Stimulated activated CD4-positive, alpha-beta T cell treated with anti-CD3 and anti-CD28 coated beads, TNF-alpha, amount 100 ng/mL, for 4 hours (primary cell): ENCODE measurements around the gene NOMO2.
"Not testable (repeated sequence)": the region's sequence is repeated elsewhere in the genome, so short reads cannot be mapped to it uniquely, and the experiment has no call there.

ENCODE experiments used
- DNase-seq, 3 experiments: peaks; one replicate each; pipeline ENCODE4 v3.0.0-alpha.2; 2020; ENCODE audit warnings: low read depth in 3 of 3

The NOMO2 gene

GRCh38 chr16:18561727-18562314 lies at the start of gene NOMO2:
TSS of gene NOMO2 (minus strand) at chr16:18562097. CDS start at chr16:18562040, 57 bp downstream.
- peak; percentile 62 to 89 (median 85) for DNase-seq

GRCh38 chr16:18610147-18610803 lies 48.4 kb upstream of the NOMO2 start:
- not testable (repeated sequence) for DNase-seq

- not testable (repeated sequence) for DNase-seq
Observed at GRCh38 chr16:18608271-18608670, 46.4 kb upstream of the NOMO2 start.

- not testable (repeated sequence) for DNase-seq
Observed at GRCh38 chr16:18603572-18604246, 41.8 kb upstream of the NOMO2 start.

GRCh38 chr16:18598582-18598981 lies 36.7 kb upstream of the NOMO2 start:
- DNase-seq = not testable (repeated sequence)

- DNase-seq = not testable (repeated sequence)
Observed at GRCh38 chr16:18597734-18598133, 35.8 kb upstream of the NOMO2 start.

GRCh38 chr16:18597319-18597718 lies 35.4 kb upstream of the NOMO2 start:
- DNase-seq = not testable (repeated sequence)

- not testable (repeated sequence) for DNase-seq
Observed at GRCh38 chr16:18595796-18596195, 33.9 kb upstream of the NOMO2 start.

GRCh38 chr16:18594880-18595279 lies 33.0 kb upstream of the NOMO2 start:
- DNase-seq = not testable (repeated sequence)

GRCh38 chr16:18593904-18594303 lies 32.0 kb upstream of the NOMO2 start:
- not testable (repeated sequence) for DNase-seq

GRCh38 chr16:18592982-18593381 lies 31.1 kb upstream of the NOMO2 start:
- not testable (repeated sequence) for DNase-seq

GRCh38 chr16:18591908-18592307 lies 30.0 kb upstream of the NOMO2 start:
- not testable (repeated sequence) for DNase-seq

- DNase-seq = not testable (repeated sequence)
Observed at GRCh38 chr16:18591441-18591840, 29.5 kb upstream of the NOMO2 start.

- not testable (repeated sequence) for DNase-seq
Observed at GRCh38 chr16:18589806-18590205, 27.9 kb upstream of the NOMO2 start.

- not testable (repeated sequence) for DNase-seq
Observed at GRCh38 chr16:18586560-18587540, 25.0 kb upstream of the NOMO2 start.

GRCh38 chr16:18585789-18586188 lies 23.9 kb upstream of the NOMO2 start:
- not testable (repeated sequence) for DNase-seq

- no peak for DNase-seq
Observed at GRCh38 chr16:18582902-18583301, 21.0 kb upstream of the NOMO2 start.

- not testable (repeated sequence) for DNase-seq
Observed at GRCh38 chr16:18580396-18580795, 18.5 kb upstream of the NOMO2 start.

GRCh38 chr16:18579261-18579660 lies 17.4 kb upstream of the NOMO2 start:
- DNase-seq = not testable (repeated sequence)

GRCh38 chr16:18577942-18578341 lies 16.0 kb upstream of the NOMO2 start:
- not testable (repeated sequence) for DNase-seq

GRCh38 chr16:18575945-18576344 lies 14.0 kb upstream of the NOMO2 start:
- not testable (repeated sequence) for DNase-seq
